IMR-90 (cell line): ENCODE measurements around the gene PLEKHB2. TPM values are rescaled to one million over a fixed set of nuclear protein-coding genes. Genes with fewer than 3 reads are reported as not detected.
"Not testable (repeated sequence)": the region's sequence is repeated elsewhere in the genome, so short reads cannot be mapped to it uniquely, and the experiment has no call there.

Experiments used
- ATAC-seq: fragments of 200-7000 bp; cut with Tn5 transposase; 2 replicates; pipeline ENCODE4 v1.9.1; 2020; ENCODE audit warnings: low read depth, mild to moderate bottlenecking, moderate library complexity
- BruUV-seq: library from RNA; stranded (reverse); fragments of 400-500 nt; replicated peaks from 2 replicates; lab custom pipeline; 2021; lab: Mats Ljungman, UMichigan
- CTCF ChIA-PET: fragments of 300-600 bp; formaldehyde crosslinking; extraction: SDS; loops from one replicate; lab custom pipeline; 2021; ENCODE audit warnings: antibody characterized with exemption; lab: Yijun Ruan, JAX
- POLR2A ChIA-PET: fragments of 300-600 bp; sonication (Branson Sonifier 250); formaldehyde crosslinking; loops from one replicate; lab custom pipeline; 2022; ENCODE audit warnings: antibody characterized with exemption; ENCODE audit not compliant: unreplicated experiment; lab: Charles Lee
- DNase-seq: peaks from one replicate; pipeline ENCODE4 v3.0.0; 2013
- H2AFZ ChIP-seq: replicated peaks from 2 replicates; pipeline ENCODE3; 2013; ENCODE audit warnings: low read length, mild to moderate bottlenecking; ENCODE audit not compliant: poor library complexity
- H2AK5ac ChIP-seq: 2 replicates; pipeline ENCODE4 v1.6.1; 2013; ENCODE audit warnings: low read depth, low read length, inconsistent platforms
- H2AK9ac ChIP-seq: replicated peaks from 2 replicates; pipeline ENCODE3; 2013; ENCODE audit warnings: mild to moderate bottlenecking, low read depth, low read length, moderate library complexity; ENCODE audit not compliant: poor library complexity
- H2BK120ac ChIP-seq: 2 replicates; pipeline ENCODE4 v1.6.1; 2013; ENCODE audit warnings: low read depth, low read length, inconsistent platforms
- H2BK15ac ChIP-seq: 3 replicates; pipeline ENCODE4 v1.6.1; 2013; ENCODE audit warnings: low read depth, low read length, inconsistent platforms
- H2BK20ac ChIP-seq: 2 replicates; pipeline ENCODE4 v1.6.1; 2013; ENCODE audit warnings: low read depth, mild to moderate bottlenecking, inconsistent platforms, low read length, moderate library complexity
- H2BK5ac ChIP-seq: 2 replicates; pipeline ENCODE4 v1.6.1; 2013; ENCODE audit warnings: mild to moderate bottlenecking, low read depth, low read length, inconsistent platforms; ENCODE audit not compliant: poor library complexity, severe bottlenecking
- H3K14ac ChIP-seq: replicated peaks from 2 replicates; pipeline ENCODE4 v1.6.1; 2013; ENCODE audit warnings: low read depth, low read length, inconsistent platforms
- H3K18ac ChIP-seq: 2 replicates; pipeline ENCODE4 v1.6.1; 2013; ENCODE audit warnings: low read depth, low read length, control low read depth
- H3K23ac ChIP-seq: 2 replicates; pipeline ENCODE4 v1.6.1; 2013; ENCODE audit warnings: low read depth, low read length, inconsistent platforms
- H3K27ac ChIP-seq: 2 replicates; pipeline ENCODE4 v1.5.1; 2013; ENCODE audit warnings: mild to moderate bottlenecking, control low read depth, low read length; ENCODE audit not compliant: insufficient read depth
- H3K27me3 ChIP-seq: 2 replicates; pipeline ENCODE4 v1.6.1; 2013; ENCODE audit warnings: low read length; ENCODE audit not compliant: control insufficient read depth, insufficient read depth
- H3K36me3 ChIP-seq: 2 replicates; pipeline ENCODE4 v1.6.1; 2013; ENCODE audit warnings: low read length, mixed read lengths; ENCODE audit not compliant: control insufficient read depth, insufficient read depth
- H3K4ac ChIP-seq: 2 replicates; pipeline ENCODE4 v1.6.1; 2013; ENCODE audit warnings: low read depth, low read length, inconsistent platforms
- H3K4me1 ChIP-seq: 2 replicates; pipeline ENCODE4 v1.6.1; 2013; ENCODE audit warnings: low read length, mixed read lengths; ENCODE audit not compliant: control insufficient read depth, insufficient read depth
- H3K4me2 ChIP-seq: 2 replicates; pipeline ENCODE4 v1.6.1; 2013; ENCODE audit warnings: low read depth, mild to moderate bottlenecking, control low read depth, low read length, moderate library complexity
- H3K4me3 ChIP-seq: 2 replicates; pipeline ENCODE4 v1.5.1; 2013; ENCODE audit warnings: low read depth, mild to moderate bottlenecking, control low read depth, low read length, moderate library complexity; ENCODE audit not compliant: insufficient read depth
- H3K56ac ChIP-seq: 2 replicates; pipeline ENCODE4 v1.6.1; 2013; ENCODE audit warnings: low read length, inconsistent platforms; ENCODE audit not compliant: insufficient read depth; ENCODE audit errors: extremely low read depth
- H3K79me1 ChIP-seq, 2 experiments: 2 replicates each; pipeline ENCODE4 v1.6.1; 2013; ENCODE audit warnings: low read length in 2 of 2, inconsistent platforms in 1 of 2, low read depth in 1 of 2
- H3K9ac ChIP-seq: 2 replicates; pipeline ENCODE4 v1.6.1; 2013; ENCODE audit warnings: low read depth, low read length, control low read depth
- H3K9me1 ChIP-seq: 2 replicates; pipeline ENCODE4 v1.6.1; 2013; ENCODE audit warnings: low read length, inconsistent platforms; ENCODE audit not compliant: insufficient read depth
- H3K9me3 ChIP-seq: 2 replicates; pipeline ENCODE4 v1.6.1; 2013; ENCODE audit warnings: low read length; ENCODE audit not compliant: control insufficient read depth, insufficient read depth
- H4K20me1 ChIP-seq: 2 replicates; pipeline ENCODE4 v1.6.1; 2013; ENCODE audit warnings: low read length, inconsistent platforms; ENCODE audit not compliant: insufficient read depth
- H4K5ac ChIP-seq: 2 replicates; pipeline ENCODE4 v1.6.1; 2013; ENCODE audit warnings: mild to moderate bottlenecking, low read depth, low read length, control low read depth
- H4K8ac ChIP-seq, 2 experiments: 2 replicates each; pipeline ENCODE4 v1.6.1; 2013; ENCODE audit warnings: low read depth in 2 of 2, low read length in 2 of 2, control low read depth in 1 of 2, inconsistent platforms in 1 of 2
- H4K91ac ChIP-seq: 2 replicates; pipeline ENCODE4 v1.6.1; 2013; ENCODE audit warnings: low read depth, low read length, inconsistent platforms; ENCODE audit not compliant: insufficient read depth
- WGBS, 2 experiments: methylation state at CpG; one replicate each; pipeline versions ENCODE4 v1.1.5 to v1.1.7; 2013; ENCODE audit warnings: missing lambda C conversion rate in 2 of 2; ENCODE audit not compliant: insufficient read length in 1 of 2; ENCODE audit errors: extremely low coverage in 2 of 2; 5-methylcytosine and 5-hydroxymethylcytosine counted together
- dilution Hi-C: fragments of 300-500 bp; cut with HindIII; formaldehyde crosslinking; loops from one replicate; pipeline ENCODE4 v1.14.3; 2018; ENCODE audit warnings: low sequenced_read_pairs; ENCODE audit not compliant: unreplicated experiment
- in situ Hi-C: fragments of 300-500 bp; cut with MboI; formaldehyde crosslinking; loops from 3 replicates; pipeline ENCODE4 v1.14.3; 2019; ENCODE audit warnings: low sequenced_read_pairs, inconsistent platforms, mixed read lengths
- intact Hi-C: fragments of 100-400 bp; cut with micrococcal nuclease; formaldehyde crosslinking; loops from 2 replicates; pipeline ENCODE4 v1.10.0; 2022
- polyA plus RNA-seq, 3 experiments: library from polyadenylated mRNA; depleted of rRNA; stranded (reverse); fragments of >200 nt; gene quantifications; 2 replicates each; pipeline ENCODE4 v1.2.3, GENCODE V29; 2012; ENCODE audit warnings: low replicate concordance in 1 of 3
- total RNA-seq: library from RNA; depleted of rRNA; stranded (reverse); fragments of >200 nt; gene quantifications from 2 replicates; pipeline ENCODE4 v1.2.3, GENCODE V29; 2012

PLEKHB2 gene
- total and polyA plus RNA-seq, 2 of the 4 experiments (the other 2 are of a cell fraction): 62.9 to 82.1 TPM

- H4K5ac ChIP-seq, H3K36me3 ChIP-seq, BruUV-seq, H4K91ac ChIP-seq, H3K18ac ChIP-seq, H3K56ac ChIP-seq, H2AK9ac ChIP-seq, H4K20me1 ChIP-seq, H2BK15ac ChIP-seq, H3K4ac ChIP-seq, CTCF ChIA-PET, dilution Hi-C loops, H2AK5ac ChIP-seq, H3K79me1 ChIP-seq, H3K4me3 ChIP-seq, H3K27me3 ChIP-seq, H3K9me3 ChIP-seq, H2BK120ac ChIP-seq, H3K4me2 ChIP-seq, intact Hi-C loops, H3K14ac ChIP-seq, H3K9ac ChIP-seq, H3K27ac ChIP-seq, H2BK20ac ChIP-seq, H3K9me1 ChIP-seq, H2AFZ ChIP-seq, H4K8ac ChIP-seq, ATAC-seq, H3K4me1 ChIP-seq, POLR2A ChIA-PET, H2BK5ac ChIP-seq, in situ Hi-C loops, DNase-seq, H3K23ac ChIP-seq: not testable (repeated sequence)
- 17% methylated on average over 1 of the region's 4 CpGs; no CpG with 5 or more reads in 1 of the 2 experiments for WGBS, 2 experiments
Measured at GRCh38 chr2:131181451-131181850, 76.3 kb downstream of the PLEKHB2 start.

- H3K4me2 ChIP-seq, DNase-seq, CTCF ChIA-PET, ATAC-seq, H4K20me1 ChIP-seq, H2BK20ac ChIP-seq, H2BK15ac ChIP-seq, H3K4me1 ChIP-seq, dilution Hi-C loops, H3K4me3 ChIP-seq, H4K91ac ChIP-seq, H3K56ac ChIP-seq, H3K27me3 ChIP-seq, H3K27ac ChIP-seq, intact Hi-C loops, H3K9me3 ChIP-seq, H3K79me1 ChIP-seq, H3K4ac ChIP-seq, H2AK9ac ChIP-seq, H4K8ac ChIP-seq, H4K5ac ChIP-seq, H2AFZ ChIP-seq, in situ Hi-C loops, BruUV-seq, H3K9me1 ChIP-seq, H3K14ac ChIP-seq, H3K23ac ChIP-seq, H2BK120ac ChIP-seq, POLR2A ChIA-PET, H3K9ac ChIP-seq, H2AK5ac ChIP-seq, H3K18ac ChIP-seq, H2BK5ac ChIP-seq, H3K36me3 ChIP-seq: not testable (repeated sequence)
- WGBS, 2 experiments: no CpG with 5 or more reads among the region's 3 CpGs
Measured at GRCh38 chr2:131193421-131193820, 88.3 kb downstream of the PLEKHB2 start.
